Measurements from ENCODE around the gene SHROOM4. TPM values are rescaled to one million over a fixed set of nuclear protein-coding genes. Genes with fewer than 3 reads are reported as not detected.

SHROOM4 gene, protein sequence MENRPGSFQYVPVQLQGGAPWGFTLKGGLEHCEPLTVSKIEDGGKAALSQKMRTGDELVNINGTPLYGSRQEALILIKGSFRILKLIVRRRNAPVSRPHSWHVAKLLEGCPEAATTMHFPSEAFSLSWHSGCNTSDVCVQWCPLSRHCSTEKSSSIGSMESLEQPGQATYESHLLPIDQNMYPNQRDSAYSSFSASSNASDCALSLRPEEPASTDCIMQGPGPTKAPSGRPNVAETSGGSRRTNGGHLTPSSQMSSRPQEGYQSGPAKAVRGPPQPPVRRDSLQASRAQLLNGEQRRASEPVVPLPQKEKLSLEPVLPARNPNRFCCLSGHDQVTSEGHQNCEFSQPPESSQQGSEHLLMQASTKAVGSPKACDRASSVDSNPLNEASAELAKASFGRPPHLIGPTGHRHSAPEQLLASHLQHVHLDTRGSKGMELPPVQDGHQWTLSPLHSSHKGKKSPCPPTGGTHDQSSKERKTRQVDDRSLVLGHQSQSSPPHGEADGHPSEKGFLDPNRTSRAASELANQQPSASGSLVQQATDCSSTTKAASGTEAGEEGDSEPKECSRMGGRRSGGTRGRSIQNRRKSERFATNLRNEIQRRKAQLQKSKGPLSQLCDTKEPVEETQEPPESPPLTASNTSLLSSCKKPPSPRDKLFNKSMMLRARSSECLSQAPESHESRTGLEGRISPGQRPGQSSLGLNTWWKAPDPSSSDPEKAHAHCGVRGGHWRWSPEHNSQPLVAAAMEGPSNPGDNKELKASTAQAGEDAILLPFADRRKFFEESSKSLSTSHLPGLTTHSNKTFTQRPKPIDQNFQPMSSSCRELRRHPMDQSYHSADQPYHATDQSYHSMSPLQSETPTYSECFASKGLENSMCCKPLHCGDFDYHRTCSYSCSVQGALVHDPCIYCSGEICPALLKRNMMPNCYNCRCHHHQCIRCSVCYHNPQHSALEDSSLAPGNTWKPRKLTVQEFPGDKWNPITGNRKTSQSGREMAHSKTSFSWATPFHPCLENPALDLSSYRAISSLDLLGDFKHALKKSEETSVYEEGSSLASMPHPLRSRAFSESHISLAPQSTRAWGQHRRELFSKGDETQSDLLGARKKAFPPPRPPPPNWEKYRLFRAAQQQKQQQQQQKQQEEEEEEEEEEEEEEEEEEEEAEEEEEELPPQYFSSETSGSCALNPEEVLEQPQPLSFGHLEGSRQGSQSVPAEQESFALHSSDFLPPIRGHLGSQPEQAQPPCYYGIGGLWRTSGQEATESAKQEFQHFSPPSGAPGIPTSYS (N-terminal part only)
- total RNA-seq, result 1 to 10 TPM in 4 of 6 experiments, under 1 TPM in 2; 0.55 to 2.0 (median 1.2) TPM
- long read RNA-seq, partial matches to known transcripts, result 1 of 1 reads
- long read RNA-seq, other reads (novel, unspliced or antisense), result 0 of 1 reads

DNA sequence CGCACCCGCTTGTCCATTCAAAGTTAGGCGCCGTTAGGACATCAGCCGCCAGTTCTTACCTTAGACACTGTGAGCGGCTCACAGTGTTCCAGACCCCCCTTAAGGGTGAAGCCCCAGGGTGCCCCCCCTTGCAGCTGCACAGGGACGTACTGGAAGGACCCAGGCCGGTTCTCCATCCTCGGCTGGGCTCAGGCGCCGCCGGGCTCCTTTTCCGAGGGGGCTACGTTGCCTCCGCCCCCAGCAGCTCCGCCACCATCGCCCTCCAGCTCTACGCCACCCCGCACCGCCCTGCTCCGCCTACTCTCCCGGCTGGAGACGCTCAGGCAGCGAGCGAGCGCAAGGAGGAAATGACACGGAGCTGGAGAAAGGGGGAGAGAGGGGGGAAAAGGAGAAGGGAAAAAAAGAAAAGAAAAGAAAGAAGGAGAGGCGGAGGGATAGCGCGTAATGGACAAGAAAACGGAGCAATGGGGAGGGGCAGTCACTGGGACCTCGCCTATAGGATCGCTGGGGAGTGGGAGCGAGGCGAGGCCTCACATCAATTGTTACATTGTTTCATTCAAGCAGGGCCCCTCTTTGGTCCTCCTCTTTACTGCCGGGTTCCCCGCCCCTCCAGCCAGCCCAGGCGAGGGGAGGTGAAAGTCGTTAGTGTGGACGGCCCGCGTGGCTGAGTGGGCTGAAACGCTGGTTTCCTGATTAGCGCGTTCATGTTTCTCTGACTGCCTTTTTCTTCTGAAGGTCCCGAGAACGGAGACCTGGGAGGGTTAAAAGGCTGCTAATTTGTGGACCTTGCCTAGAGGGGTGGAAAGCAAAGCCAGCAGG is at the start of gene SHROOM4:
Gene SHROOM4, minus strand, starts transcription at position 352 of the 819 bp plus-strand sequence. Its CDS starts 176 bp downstream, at position 176.
- intact Hi-C loops (cut with DNase I), result no loop called here
- no peaks in the 10 kb centered on the region for H3K4me1 ChIP-seq
- peak within 1 kb of the TSS; percentile 30 to 48 (median 32) for H3K4me3 ChIP-seq
- TF ChIP-seq CTCF (IDR thresholded peaks at IDR 0.05), result no peak
- no peak for TF ChIP-seq POLR2A (IDR thresholded peaks at IDR 0.05)
- peak; percentile 42 to 57 (median 45) for DNase-seq
- H3K9me3 ChIP-seq, result no peaks in the 10 kb centered on the region
- 31% methylated on average over 28 of the region's 47 CpGs for WGBS (ENCODE audit: insufficient coverage, low coverage, low lambda C conversion rate, missing lambda C conversion rate)
- ATAC-seq, result peak; percentile 49 to 69 (median 66)
- no peaks in the 10 kb centered on the region for H3K36me3 ChIP-seq
- peak within 1 kb of the TSS in 2 of 3 donors; percentile 36 to 54 for H3K27ac ChIP-seq
- no peaks in the 10 kb centered on the region for H3K27me3 ChIP-seq

- ATAC-seq (no peak), DNase-seq (no peak)
- WGBS (ENCODE audit: insufficient coverage, low coverage, low lambda C conversion rate, missing lambda C conversion rate), result 87% methylated on average over 1 of the region's 1 CpG
- peaks cover 0 to 8% (median 0%) of the 10 kb centered on the region in 4 donors for H3K4me1 ChIP-seq
- no peaks in the 10 kb centered on the region for H3K36me3 ChIP-seq
- H3K9me3 ChIP-seq, result no peaks in the 10 kb centered on the region
- intact Hi-C loops (cut with DNase I), result no loop called here
- no peak overlapping the region for H3K4me3 ChIP-seq
- no peaks in the 10 kb centered on the region for H3K27me3 ChIP-seq
- TF ChIP-seq CTCF (IDR thresholded peaks at IDR 0.05), result no peak
- TF ChIP-seq POLR2A (IDR thresholded peaks at IDR 0.05), result no peak
- H3K27ac ChIP-seq, result no peak overlapping the region
These were observed 49.5 kb upstream of the SHROOM4 start for GRCh38 chrX:50863471-50863870.

DNA sequence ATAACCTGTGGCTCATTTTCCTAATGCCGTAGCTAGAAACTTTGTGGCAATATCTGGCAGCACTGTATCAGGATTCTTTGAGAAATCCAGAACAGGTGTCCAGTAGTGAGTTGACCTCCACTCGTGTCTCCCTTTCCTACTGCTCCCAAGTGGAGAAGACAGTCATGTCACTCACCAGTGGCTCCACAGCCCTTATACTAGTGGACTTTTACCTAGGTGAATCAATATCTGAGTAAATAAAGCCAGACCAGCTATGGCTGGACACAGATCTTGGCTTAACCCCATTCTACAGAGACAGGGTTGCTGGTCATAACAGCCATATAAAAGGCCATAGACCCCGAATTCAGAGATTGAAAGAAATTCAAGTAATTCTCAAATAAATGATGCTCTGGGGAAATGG is 46.5 kb upstream of the SHROOM4 start:
- TF ChIP-seq POLR2A (IDR thresholded peaks at IDR 0.05) (no peak), CTCF (IDR thresholded peaks at IDR 0.05) (no peak)
- H3K4me3 ChIP-seq, result no peak overlapping the region
- intact Hi-C loops (cut with DNase I), result no loop called here
- H3K27me3 ChIP-seq, result no peaks in the 10 kb centered on the region
- 9% methylated on average over 3 of the region's 3 CpGs for WGBS (ENCODE audit: insufficient coverage, low coverage, low lambda C conversion rate, missing lambda C conversion rate)
- H3K36me3 ChIP-seq, result no peaks in the 10 kb centered on the region
- peaks cover 0 to 14% (median 0%) of the 10 kb centered on the region in 4 donors for H3K4me1 ChIP-seq
- H3K27ac ChIP-seq, result peak overlapping the region in 2 of 3 donors; percentile 2 to 30
- peak; percentile 90 to 94 (median 92) for ATAC-seq
- H3K9me3 ChIP-seq, result no peaks in the 10 kb centered on the region
- peak in 1 of 3 donors; percentile 59 for DNase-seq

Measured in right lobe of liver (tissue), 6 donors.